ENCODE data around the gene OTULIN. TPM values are rescaled to one million over a fixed set of nuclear protein-coding genes. Genes with fewer than 3 reads are reported as not detected.

The OTULIN gene
- total and polyA plus RNA-seq, 2 of the 4 experiments (the other 2 are of a cell fraction): 6.9 to 19.5 TPM

- no peak overlapping the region for H2AFZ ChIP-seq (replicated peaks; ENCODE audit: low read length, poor library complexity)
- no peaks in the 10 kb centered on the region for H3K27me3 ChIP-seq (ENCODE audit: control insufficient read depth, insufficient read depth, low read length)
- no peak overlapping the region for H3K23ac ChIP-seq (ENCODE audit: low read depth, low read length)
- no peaks in the 10 kb centered on the region for H3K36me3 ChIP-seq (ENCODE audit: control insufficient read depth, insufficient read depth, low read length)
- H3K4me3 ChIP-seq (ENCODE audit: insufficient read depth, low read depth, low read length): no peak overlapping the region
- no peak overlapping the region for H2BK20ac ChIP-seq (ENCODE audit: low read depth, low read length)
- BruUV-seq (replicated peaks): no TSS peak
- H3K4me2 ChIP-seq (ENCODE audit: low read depth, low read length): no peak overlapping the region
- dilution Hi-C loops (cut with HindIII; ENCODE audit: low sequenced_read_pairs, unreplicated experiment) (no loop called here), in situ Hi-C loops (cut with MboI; ENCODE audit: low sequenced_read_pairs) (loop anchor here (5.0 to 25.0 kb wide), 2 partner anchors 278 to 788 kb away; partner anchors contain the start of gene FBXL7), intact Hi-C loops (cut with micrococcal nuclease) (loop anchor here (5.0 kb wide), 1 partner anchor 458 kb away; no protein-coding TSS in a partner anchor)
- peaks cover 0 to 12% of the 10 kb centered on the region in 2 experiments; a peak in 1 of 4 replicates for H3K79me1 ChIP-seq (ENCODE audit: low read depth in 1 of 2, low read length in 2 of 2)
- ATAC-seq (ENCODE audit: low read depth) (no peak), DNase-seq (no peak)
- no peak overlapping the region for H2AK9ac ChIP-seq (replicated peaks; ENCODE audit: low read depth, low read length, poor library complexity)
- H3K4me1 ChIP-seq (ENCODE audit: control insufficient read depth, insufficient read depth, low read length): peaks cover 21% of the 10 kb centered on the region
- H4K91ac ChIP-seq (ENCODE audit: insufficient read depth, low read depth, low read length): no peak overlapping the region
- no peak overlapping the region for H3K14ac ChIP-seq (replicated peaks; ENCODE audit: low read depth, low read length)
- no peak overlapping the region for H4K5ac ChIP-seq (ENCODE audit: low read depth, low read length)
- H2BK15ac ChIP-seq (ENCODE audit: low read depth, low read length): no peak overlapping the region
- H3K56ac ChIP-seq (ENCODE audit: extremely low read depth, insufficient read depth, low read length): no peak overlapping the region
- no peak overlapping the region for H3K18ac ChIP-seq (ENCODE audit: low read depth, low read length)
- no peak overlapping the region for H3K9ac ChIP-seq (ENCODE audit: low read depth, low read length)
- CTCF ChIA-PET: interaction anchor here (1.5 kb wide), 1 partner anchor 148 kb away, joined by 3 read pairs; no protein-coding TSS in a partner anchor
- no peak overlapping the region for H2AK5ac ChIP-seq (ENCODE audit: low read depth, low read length)
- no peak overlapping the region for H2BK5ac ChIP-seq (ENCODE audit: low read depth, low read length, poor library complexity, severe bottlenecking)
- 95% methylated on average over 7 of the region's 10 CpGs; no CpG with 5 or more reads in 1 of the 2 experiments for WGBS, 2 experiments (ENCODE audit: extremely low coverage in 2 of 2, insufficient read length in 1 of 2)
- TF ChIP-seq MAZ (IDR thresholded peaks at IDR 0.05; ENCODE audit: borderline replicate concordance, low read depth, low read length) (no peak), SMC3 (IDR thresholded peaks at IDR 0.05; ENCODE audit: low read depth, low read length) (no peak), MAFK (IDR thresholded peaks at IDR 0.05; ENCODE audit: low read depth, low read length) (no peak), USF2 (IDR thresholded peaks at IDR 0.05; ENCODE audit: low read depth, low read length) (no peak), RFX5 (IDR thresholded peaks at IDR 0.05; ENCODE audit: low read depth, low read length) (no peak), RAD21 (IDR thresholded peaks at IDR 0.05; ENCODE audit: low read length) (no peak), RCOR1 (IDR thresholded peaks at IDR 0.05; ENCODE audit: insufficient replicate concordance, low read length) (no peak), NFE2L2 (IDR thresholded peaks at IDR 0.05; ENCODE audit: low read depth, low read length) (no peak), POLR2A (IDR thresholded peaks at IDR 0.05; ENCODE audit: low read depth, low read length) (no peak)
- H3K4ac ChIP-seq (ENCODE audit: low read depth, low read length): no peak overlapping the region
- H4K8ac ChIP-seq (ENCODE audit: low read depth in 2 of 2, low read length in 2 of 2): no peak overlapping the region
- no peaks in the 10 kb centered on the region for H3K9me3 ChIP-seq (ENCODE audit: control insufficient read depth, insufficient read depth, low read length)
- no peak overlapping the region for H2BK120ac ChIP-seq (ENCODE audit: low read depth, low read length)
- POLR2A ChIA-PET (ENCODE audit: unreplicated experiment): no interaction called here
- H3K27ac ChIP-seq (ENCODE audit: insufficient read depth, low read length): no peak overlapping the region
- peaks cover 26% of the 10 kb centered on the region for H3K9me1 ChIP-seq (ENCODE audit: insufficient read depth, low read length)
- no peaks in the 10 kb centered on the region for H4K20me1 ChIP-seq (ENCODE audit: insufficient read depth, low read length)
Measured at GRCh38 chr5:14724633-14725032, 60.1 kb downstream of the OTULIN start.

All from IMR-90 (cell line).